ENCODE results near the gene CMTM4. TPM values are rescaled to one million over a fixed set of nuclear protein-coding genes. Genes with fewer than 3 reads are reported as not detected.

CMTM4 gene
- total and polyA plus RNA-seq, 2 experiments from 2014 or later: 14.1 to 77.0 TPM

DNA sequence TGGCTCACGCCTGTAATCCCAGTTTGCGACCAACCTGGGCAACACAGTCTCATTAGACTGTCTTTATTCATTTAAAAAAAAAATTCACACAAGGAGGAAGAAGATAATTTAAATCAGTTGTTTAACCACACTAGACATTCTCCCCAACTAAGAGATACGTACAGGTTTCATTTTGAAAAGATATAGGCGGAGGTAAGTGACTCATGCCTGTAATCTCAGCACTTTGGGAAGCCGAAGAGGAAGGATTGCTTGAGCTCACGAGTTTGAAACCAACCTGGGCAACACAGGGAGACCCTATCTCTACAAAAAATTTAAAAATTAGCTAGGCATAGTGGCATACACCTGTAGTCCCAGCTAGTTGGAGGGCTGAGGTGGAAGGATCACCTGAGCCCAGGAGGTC is 5.3 kb downstream of the CMTM4 start (continued):
- TF ChIP-seq, protein P1, sequence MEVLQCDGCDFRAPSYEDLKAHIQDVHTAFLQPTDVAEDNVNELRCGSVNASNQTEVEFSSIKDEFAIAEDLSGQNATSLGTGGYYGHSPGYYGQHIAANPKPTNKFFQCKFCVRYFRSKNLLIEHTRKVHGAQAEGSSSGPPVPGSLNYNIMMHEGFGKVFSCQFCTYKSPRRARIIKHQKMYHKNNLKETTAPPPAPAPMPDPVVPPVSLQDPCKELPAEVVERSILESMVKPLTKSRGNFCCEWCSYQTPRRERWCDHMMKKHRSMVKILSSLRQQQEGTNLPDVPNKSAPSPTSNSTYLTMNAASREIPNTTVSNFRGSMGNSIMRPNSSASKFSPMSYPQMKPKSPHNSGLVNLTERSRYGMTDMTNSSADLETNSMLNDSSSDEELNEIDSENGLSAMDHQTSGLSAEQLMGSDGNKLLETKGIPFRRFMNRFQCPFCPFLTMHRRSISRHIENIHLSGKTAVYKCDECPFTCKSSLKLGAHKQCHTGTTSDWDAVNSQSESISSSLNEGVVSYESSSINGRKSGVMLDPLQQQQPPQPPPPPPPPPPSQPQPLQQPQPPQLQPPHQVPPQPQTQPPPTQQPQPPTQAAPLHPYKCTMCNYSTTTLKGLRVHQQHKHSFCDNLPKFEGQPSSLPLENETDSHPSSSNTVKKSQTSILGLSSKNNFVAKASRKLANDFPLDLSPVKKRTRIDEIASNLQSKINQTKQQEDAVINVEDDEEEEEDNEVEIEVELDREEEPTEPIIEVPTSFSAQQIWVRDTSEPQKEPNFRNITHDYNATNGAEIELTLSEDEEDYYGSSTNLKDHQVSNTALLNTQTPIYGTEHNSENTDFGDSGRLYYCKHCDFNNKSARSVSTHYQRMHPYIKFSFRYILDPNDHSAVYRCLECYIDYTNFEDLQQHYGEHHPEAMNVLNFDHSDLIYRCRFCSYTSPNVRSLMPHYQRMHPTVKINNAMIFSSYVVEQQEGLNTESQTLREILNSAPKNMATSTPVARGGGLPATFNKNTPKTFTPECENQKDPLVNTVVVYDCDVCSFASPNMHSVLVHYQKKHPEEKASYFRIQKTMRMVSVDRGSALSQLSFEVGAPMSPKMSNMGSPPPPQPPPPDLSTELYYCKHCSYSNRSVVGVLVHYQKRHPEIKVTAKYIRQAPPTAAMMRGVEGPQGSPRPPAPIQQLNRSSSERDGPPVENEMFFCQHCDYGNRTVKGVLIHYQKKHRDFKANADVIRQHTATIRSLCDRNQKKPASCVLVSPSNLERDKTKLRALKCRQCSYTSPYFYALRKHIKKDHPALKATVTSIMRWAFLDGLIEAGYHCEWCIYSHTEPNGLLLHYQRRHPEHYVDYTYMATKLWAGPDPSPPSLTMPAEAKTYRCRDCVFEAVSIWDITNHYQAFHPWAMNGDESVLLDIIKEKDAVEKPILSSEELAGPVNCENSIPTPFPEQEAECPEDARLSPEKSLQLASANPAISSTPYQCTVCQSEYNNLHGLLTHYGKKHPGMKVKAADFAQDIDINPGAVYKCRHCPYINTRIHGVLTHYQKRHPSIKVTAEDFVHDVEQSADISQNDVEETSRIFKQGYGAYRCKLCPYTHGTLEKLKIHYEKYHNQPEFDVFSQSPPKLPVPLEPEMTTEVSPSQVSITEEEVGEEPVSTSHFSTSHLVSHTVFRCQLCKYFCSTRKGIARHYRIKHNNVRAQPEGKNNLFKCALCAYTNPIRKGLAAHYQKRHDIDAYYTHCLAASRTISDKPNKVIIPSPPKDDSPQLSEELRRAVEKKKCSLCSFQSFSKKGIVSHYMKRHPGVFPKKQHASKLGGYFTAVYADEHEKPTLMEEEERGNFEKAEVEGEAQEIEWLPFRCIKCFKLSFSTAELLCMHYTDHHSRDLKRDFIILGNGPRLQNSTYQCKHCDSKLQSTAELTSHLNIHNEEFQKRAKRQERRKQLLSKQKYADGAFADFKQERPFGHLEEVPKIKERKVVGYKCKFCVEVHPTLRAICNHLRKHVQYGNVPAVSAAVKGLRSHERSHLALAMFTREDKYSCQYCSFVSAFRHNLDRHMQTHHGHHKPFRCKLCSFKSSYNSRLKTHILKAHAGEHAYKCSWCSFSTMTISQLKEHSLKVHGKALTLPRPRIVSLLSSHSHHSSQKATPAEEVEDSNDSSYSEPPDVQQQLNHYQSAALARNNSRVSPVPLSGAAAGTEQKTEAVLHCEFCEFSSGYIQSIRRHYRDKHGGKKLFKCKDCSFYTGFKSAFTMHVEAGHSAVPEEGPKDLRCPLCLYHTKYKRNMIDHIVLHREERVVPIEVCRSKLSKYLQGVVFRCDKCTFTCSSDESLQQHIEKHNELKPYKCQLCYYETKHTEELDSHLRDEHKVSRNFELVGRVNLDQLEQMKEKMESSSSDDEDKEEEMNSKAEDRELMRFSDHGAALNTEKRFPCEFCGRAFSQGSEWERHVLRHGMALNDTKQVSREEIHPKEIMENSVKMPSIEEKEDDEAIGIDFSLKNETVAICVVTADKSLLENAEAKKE (CRISPR knock-in tag; IDR thresholded peaks at IDR 0.05): no peak

DNA sequence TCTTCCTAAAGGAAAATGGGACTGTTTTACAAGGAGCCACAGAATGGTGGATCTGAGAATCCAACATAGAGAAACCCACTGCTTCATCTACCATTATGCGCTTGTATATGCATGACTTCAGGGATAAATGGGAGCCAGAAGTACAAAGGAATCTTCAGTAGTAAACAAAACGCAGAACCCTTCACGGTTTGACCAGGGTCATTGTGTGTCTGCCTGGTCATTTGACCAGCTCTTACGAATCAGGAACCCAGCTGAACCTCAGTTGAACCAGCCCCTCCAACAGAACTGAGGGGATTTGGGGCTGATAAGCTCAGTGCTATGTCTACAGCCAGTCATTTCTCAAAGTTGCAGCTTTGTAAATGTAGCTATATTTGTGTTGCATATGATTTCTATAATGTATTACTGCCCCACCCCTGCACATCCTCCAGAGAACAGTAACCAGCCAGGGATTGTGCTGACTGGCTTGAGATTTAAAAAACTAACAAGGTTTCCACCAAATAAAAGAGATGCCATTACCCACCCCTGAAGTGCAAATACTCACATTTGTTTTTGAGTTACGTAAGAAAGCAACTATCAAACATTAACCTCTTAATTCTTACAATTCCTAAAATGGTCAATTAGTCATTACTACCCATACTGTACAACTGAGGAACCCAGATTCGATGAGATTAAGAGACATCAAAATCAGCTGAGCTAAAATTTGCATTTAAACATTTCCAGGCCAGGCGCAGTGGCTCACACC is 6.3 kb downstream of the CMTM4 start:
- H3K9me2 ChIP-seq (ENCODE audit: insufficient read depth): no peaks in the 10 kb centered on the region
- H3K36me3 ChIP-seq (ENCODE audit: insufficient read depth): no peaks in the 10 kb centered on the region
- H3K4me2 ChIP-seq: 0 out of 2 replicates have a peak overlapping the region, but pooled peaks have one; percentile 3
- no peak overlapping the region for H2AFZ ChIP-seq
- H3K9me3 Mint-ChIP-seq: no peaks in the 10 kb centered on the region
- no peak overlapping the region for H3K27ac ChIP-seq (ENCODE audit: low read depth)
- H4K20me1 ChIP-seq (replicated peaks; ENCODE audit: insufficient read depth): peaks cover 20% of the 10 kb centered on the region; the same call in 1 of the 2 replicates
- no peak overlapping the region for H3K4me3 ChIP-seq
- ATAC-seq (no peak), DNase-seq (ENCODE audit: low spot score) (no peak)
- H3K79me2 ChIP-seq (replicated peaks; ENCODE audit: insufficient read depth): peaks cover 85% of the 10 kb centered on the region
- H3K27ac Mint-ChIP-seq: no peak overlapping the region
- H3K27me3 Mint-ChIP-seq (ENCODE audit: insufficient read depth, low read depth, poor library complexity): peaks cover 9% of the 10 kb centered on the region
- peaks cover under 1% of the 10 kb centered on the region; the same call in 1 of the 2 replicates for H3K27me3 ChIP-seq (ENCODE audit: insufficient read depth)
- H3F3A ChIP-seq (replicated peaks; ENCODE audit: low read depth): peaks cover 7% of the 10 kb centered on the region; the same call in 1 of the 2 replicates
- H3K4me3 Mint-ChIP-seq: no peak overlapping the region
- peaks cover 24% of the 10 kb centered on the region for H3K4me1 ChIP-seq (ENCODE audit: insufficient read depth)
- H3K4me1 Mint-ChIP-seq: peaks cover 39% of the 10 kb centered on the region
- H3K36me3 Mint-ChIP-seq (ENCODE audit: low read depth): peaks cover 6% of the 10 kb centered on the region; the same call in 1 of the 3 replicates
- TF ChIP-seq, protein P1 (CRISPR knock-in tag; IDR thresholded peaks at IDR 0.05): no peak
- TF ChIP-seq NANOG (IDR thresholded peaks at IDR 0.05; ENCODE audit: borderline replicate concordance) (no peak), EZH2phosphoT487 (IDR thresholded peaks at IDR 0.05; ENCODE audit: unreplicated experiment) (no peak), JUNB (IDR thresholded peaks at IDR 0.05; ENCODE audit: unreplicated experiment) (no peak)

Measured in GM23338 (cell line).